ENCODE data around the gene HAND2.

Gene HAND2

DNA sequence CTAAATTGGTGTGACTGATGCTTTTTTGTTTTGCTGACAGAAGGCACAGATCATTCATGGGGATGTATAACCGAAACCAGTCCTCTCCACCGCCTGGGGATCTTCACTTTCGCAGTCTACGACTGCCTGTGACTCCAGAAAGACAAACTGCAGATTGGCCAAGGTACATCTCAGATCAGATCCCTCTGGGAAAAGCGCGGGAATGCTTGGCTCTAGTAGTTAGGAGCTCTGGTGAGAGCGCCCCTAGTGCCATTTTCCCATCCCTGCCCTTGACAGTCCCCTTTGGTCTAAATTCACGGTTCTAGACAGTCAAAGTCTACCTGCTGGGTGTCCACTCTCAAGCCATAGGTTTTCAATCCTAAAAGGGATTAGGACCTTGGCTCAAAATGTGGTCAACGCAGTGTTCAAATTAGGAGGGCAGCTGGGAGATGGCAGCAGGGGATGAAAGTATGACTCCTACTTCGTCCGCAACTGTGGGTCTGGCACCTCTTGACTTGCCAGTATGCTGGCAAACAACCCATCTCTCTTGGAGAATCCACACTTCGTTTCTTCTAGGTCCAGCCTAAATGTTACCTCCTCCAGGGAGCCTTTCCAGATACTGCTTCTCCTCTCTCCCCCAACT, 6.9 kb upstream of the HAND2 start:
- DNase-seq (ENCODE audit: low read depth in 2 of 2), result no peak

DNA sequence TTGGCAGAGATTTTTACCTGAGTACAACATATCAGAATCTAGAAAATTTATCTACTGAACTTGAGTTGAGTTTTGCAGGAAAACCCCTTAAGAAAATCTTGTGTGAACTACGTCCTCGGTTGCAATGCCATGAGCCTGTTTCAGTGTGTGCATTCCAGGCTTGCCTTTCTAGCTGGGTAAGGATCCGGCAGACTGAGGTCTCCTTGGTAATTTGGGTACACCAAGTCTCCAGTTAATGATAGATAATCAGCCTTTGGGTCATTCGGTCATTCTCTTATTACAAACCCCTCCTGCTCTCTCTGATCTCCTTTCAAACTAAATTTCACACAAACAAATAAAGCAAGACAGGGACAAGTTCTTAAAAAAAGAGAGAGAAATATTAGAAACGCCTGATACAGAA, 5.9 kb upstream of the HAND2 start:
- no peak for DNase-seq (ENCODE audit: low read depth in 2 of 2)

DNA sequence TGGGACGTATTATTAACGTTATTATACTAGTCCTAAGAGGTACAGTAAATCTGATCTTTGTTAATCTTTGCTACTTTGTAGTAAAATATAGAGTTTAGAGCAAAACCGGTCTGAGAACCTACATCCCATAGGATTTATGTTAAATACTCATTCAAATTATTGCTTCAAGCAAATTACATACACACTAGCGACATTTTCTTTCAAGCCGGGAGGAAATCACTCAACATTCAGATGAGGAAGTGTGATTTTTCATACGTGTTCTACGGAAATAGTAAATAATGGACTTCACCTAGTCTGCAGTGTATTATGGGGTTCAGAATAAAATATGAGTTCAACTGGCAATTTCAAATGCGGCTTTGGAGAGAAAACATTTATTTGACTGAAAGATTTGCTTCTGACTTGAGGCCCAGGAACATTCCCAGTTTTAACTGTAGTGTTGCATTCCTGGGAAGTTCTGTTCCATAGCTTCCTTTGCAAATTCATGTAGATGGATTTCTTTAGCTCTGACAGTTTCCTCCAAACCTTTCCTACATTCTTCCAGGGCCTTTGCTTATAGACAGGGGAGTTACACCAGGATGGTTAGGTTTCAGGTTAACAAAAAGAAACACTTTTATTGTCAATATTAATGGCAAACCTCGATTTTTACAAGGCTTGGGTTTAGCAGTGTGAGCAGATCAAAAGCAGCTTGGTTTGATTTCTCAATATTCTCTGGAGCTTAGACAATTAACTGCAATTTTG, 5.3 kb upstream of the HAND2 start:
- no peak for DNase-seq (ENCODE audit: low read depth in 2 of 2)

DNA sequence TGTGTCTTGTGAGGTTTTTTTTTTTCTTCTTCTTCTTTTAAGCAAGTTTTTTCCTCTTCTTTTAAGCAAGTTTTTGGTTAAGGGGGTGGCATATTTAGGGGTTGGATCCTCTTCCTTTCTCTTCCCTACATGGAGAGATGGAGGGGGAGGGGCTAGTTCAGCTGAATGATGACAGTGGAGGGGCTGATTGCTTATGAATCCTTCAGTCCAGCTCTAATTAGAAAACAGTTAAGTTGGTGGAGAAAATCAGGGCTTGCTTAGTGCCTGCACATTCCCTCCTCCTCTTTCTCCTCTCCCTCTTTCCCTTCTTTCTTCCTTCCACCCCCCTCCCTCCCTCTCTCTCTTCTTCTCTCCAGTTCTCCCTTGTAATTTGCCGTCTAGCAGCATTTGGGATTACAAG, 4.4 kb upstream of the HAND2 start:
- no peak for DNase-seq (ENCODE audit: low read depth in 2 of 2)

DNA sequence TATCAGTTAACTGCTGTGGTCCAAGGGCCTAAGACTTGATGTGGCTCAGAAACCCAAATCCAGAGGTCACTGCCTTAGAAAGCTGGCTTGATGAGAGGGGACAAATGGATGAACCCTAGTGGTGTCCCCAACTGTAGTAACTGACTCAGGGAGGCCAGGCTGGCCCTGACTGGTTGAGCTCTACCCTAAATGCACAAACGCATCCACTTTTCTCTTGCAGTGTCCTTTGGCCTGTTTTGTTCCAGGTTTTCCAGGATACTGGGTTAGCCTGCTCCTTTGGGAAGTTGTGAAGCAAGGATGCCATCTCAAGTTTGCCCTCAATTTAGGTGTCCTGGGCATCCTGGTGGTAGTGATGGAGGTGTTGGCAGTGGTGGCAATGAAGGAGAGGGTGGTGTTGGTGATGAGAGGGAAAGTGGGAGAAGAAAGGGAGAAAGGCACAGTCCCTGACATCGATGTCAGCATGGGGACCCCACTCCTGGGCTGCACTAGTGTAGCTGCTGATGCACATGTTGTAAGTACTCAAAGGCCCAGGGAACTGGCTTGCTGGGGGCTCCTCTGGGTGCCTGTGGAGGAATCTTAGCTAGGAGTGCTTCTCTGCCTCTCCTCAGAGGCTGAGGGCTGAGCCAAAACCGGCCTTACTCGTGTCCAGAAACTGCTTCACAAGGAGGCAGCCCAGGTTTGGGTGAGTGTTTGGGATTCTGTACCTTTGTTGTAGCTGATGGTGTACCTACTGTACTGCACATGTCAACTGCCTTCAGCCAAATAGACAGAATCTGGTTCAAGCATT, 2.9 kb upstream of the HAND2 start:
- DNase-seq (ENCODE audit: low read depth in 2 of 2), result no peak

DNA sequence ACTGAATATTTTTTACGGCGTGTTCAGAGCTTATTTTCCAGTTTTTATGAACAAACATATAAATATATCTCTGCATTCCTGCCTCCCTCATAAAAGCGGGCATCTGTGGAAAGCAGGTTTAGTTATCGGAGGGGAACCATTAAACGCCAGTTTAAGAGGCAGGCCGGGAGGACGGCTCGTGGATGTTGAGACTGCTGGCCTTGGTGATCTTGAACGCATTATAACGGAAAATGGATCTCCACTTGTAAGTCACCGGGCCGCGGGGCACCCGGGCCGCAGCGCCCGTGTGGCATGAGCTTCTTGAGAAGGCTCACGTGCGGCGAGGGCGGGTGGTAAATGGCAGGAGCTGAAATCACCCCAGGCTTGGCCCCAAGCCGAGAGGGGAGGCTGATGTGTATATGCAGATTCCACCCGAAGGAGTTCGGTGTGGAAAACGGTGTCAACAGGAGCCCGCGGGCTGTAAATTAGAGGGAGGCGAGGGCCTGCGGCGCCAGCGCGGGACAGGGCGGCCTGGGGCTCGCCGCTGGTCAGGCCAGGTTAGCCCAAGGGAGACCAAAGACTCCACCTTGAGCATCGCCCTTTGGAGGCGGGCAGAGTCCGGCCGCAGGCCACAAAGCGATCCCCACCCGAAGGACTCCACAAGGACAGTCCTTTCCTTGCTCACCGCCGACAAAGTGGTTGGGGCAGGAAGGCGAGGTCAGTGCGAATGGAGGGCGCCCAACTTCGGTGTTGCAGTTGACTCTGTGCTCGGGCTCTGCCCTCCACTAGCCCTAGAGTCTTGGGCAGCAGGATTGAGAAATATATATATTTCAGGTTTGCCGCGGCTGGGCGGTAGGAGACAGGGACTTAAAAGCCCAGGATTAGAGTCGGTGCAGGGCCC, 1.3 kb upstream of the HAND2 start:
- DNase-seq (ENCODE audit: low read depth in 2 of 2), result no peak

DNA sequence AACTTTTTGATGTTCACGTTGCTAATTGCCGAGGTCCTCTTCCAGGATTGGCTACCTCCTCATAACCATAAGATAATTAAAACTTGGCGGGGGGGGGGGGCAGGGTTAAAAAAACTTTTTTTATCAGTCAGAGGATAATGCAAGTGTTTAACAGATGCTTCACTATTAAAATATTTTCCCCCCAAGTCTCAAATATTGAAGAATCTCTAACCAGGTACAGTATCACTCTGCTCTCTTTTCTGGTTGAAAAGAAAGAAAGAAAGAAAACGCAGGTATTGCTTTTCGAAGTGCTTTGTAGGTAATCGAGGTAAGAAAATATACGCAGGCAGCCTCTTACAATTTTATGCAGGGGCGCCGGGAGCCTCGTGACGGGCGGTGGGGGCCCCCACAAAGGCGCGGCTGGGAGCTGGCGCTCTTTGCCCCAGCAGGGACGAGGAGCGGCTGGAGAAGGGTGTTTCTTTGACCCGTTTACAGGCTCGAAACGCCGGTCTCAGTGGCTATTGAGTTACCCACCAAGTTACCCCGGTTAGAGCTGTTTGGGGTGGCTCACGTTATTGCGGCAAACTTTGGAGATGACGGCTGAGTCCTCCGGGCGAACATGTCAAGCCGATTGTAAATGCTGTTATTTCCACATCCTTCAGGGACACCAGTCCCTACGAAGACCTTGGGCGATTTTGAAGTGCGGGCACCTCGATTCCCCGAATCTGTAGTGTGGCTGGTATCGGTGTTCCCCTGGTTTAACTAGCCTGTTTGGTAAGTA, 477 bp upstream of the HAND2 start:
- no peak for DNase-seq (ENCODE audit: low read depth in 2 of 2)

DNA sequence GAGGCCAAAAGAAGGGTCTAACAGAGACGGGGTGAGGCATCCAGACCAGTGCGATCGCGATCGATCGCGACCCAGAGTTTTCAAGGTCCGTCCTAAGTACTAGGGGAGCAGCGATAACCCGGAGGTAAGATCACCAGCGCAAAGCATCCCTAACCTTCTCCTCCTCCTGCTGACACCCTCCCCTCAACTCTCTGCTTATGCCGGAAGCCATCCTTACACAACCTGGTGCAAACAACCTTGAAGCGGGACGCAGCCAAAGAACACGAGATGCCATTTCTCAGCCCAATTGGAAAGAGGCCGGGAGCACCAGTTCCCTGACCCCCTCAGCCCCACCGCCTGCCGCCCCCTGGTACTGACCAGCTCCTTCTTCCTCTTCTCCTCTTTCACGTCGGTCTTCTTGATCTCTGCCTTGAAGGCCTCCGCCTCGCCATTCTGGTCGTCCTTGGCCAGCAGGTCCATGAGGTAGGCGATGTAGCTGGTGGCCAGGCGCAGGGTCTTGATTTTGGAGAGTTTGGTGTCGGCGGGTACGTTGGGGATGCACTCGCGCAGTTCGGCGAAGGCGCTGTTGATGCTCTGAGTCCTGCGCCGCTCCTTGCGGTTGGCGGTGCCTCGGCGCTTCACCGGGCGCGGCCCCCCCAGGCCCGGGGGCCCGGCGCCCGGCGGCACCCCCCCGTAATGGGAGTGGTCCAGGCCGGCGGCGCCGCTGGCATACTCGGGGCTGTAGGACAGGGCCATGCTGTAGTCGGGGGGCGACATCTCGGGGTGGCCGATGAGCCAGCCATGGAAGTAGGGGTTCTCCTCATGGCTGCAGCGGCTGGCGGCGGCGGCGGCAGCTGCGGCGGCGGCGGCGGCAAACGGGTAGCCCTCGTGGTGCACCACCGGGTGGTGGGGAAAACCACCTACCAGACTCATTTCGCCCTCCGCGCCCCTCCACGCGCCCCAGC, 1.4 kb downstream of the HAND2 start:
- no peak for DNase-seq (ENCODE audit: low read depth in 2 of 2)

DNA sequence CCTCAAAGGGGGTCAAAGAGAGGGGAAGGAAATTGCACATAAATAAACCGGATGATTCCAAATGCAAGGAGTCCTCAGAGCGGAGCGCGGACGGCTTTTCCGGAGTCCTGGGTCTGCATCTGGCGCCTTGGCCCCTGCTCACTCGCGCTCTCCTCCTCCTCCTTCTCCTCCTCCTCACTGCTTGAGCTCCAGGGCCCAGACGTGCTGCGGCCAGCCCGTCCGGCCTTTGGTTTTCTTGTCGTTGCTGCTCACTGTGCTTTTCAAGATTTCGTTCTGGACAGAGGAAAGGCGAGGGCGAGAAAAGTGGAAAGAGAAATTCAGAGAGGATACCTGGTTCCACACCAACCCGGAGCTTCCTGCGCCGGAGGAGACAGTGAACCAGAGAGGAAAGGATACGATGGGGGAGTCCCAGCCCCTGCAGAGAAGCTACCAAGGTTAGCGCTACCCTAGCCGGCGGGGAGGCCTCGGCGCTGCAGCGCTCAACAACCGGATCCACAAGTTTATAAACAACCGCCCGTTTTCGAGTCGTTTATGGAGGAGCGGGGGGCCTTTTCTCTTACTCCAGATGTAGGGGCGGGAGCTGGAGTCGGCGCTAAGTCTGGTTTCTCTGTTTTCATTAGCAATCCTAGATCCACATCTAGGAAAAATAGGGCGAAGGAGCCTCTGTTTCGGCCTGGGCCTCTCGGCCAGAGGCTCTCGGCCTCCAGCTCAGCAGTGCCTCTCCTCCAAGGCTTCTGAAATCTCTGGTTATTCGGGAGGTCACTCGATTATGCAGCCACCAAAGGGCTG, 2.7 kb downstream of the HAND2 start:
- no peak for DNase-seq (ENCODE audit: low read depth in 2 of 2)

DNA sequence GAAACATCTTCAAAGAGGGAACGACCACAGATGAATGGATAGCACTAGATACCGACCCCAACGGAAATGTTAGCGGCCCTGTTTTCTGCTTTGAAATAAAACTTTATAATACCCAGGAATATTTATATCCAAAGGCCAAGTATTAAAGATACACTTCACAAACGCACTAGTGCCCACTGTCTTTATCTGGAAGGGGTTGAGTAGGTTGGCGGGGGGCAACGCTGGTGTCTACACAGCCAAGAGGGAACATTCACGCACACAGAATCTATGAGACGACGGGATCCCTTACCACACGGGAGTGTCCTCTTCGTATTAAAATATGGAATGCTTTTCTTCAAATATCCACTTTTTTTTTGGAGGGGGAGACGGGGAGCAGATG, 3.3 kb downstream of the HAND2 start:
- no peak for DNase-seq (ENCODE audit: low read depth in 2 of 2)

DNA sequence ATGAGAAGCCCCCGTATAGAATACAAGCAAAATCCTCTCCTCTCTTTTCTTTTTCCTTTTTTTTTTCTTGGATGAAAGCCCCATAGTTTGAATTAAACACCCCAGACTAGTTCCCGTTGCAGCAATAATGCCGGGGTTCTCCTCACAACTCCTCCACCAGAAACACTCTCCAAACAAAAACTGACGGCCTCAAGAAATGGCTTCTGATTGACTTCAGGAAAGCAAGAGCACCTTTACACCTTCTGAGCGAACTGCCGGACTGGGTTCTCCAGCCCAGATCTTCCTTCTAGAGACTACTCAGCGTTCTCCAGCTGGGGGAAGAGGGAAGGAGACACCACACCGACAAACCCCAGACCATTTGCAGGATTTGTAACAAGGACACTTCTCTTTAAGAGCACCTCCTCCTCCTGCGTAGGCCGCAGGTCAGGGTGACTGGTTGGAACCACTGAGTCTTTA, 4.0 kb downstream of the HAND2 start:
- no peak for DNase-seq (ENCODE audit: low read depth in 2 of 2)

DNA sequence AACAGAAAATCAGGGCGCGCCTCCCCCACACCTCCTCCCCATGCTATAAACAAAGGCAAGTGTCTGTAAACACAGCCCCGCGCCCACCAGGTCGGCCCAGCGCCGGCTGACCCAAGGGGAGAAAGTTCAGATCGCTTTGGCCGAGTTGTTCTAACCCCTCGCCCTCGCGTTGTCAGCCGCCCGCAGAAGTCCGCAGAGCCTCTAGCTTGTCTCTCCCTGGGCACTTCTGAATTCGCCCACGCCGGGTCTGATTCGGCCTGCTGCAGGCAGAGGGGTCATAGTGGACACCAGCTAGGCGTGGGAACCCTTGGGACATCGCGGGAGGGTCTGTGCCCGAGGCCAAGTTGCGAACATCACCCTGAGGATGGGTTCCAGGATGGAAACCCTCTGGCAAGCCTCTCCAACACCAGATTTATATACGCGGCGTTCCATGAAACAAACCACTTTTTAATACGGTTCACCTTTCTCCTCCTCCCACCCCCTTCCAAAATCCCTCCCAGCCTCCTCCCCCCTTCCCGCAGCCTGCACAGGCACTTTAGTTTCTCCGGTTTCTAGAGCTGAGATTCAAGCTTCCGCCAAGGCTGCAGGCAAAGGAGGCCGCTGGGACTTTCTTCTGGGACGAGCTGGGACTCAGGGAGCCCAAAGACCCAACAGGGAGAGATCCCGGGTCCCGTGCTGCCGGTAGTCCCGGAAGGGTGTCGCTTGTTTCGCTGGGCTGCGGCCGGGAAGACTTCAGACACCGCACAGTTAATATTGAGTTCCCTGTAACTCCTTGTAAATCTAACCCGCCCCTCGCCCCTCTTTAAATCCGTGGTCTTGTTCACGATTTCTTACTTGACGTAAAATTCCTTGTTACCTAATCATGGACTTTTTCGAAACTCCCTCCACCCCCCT, 4.7 kb downstream of the HAND2 start:
- no peak for DNase-seq (ENCODE audit: low read depth in 2 of 2)

DNA sequence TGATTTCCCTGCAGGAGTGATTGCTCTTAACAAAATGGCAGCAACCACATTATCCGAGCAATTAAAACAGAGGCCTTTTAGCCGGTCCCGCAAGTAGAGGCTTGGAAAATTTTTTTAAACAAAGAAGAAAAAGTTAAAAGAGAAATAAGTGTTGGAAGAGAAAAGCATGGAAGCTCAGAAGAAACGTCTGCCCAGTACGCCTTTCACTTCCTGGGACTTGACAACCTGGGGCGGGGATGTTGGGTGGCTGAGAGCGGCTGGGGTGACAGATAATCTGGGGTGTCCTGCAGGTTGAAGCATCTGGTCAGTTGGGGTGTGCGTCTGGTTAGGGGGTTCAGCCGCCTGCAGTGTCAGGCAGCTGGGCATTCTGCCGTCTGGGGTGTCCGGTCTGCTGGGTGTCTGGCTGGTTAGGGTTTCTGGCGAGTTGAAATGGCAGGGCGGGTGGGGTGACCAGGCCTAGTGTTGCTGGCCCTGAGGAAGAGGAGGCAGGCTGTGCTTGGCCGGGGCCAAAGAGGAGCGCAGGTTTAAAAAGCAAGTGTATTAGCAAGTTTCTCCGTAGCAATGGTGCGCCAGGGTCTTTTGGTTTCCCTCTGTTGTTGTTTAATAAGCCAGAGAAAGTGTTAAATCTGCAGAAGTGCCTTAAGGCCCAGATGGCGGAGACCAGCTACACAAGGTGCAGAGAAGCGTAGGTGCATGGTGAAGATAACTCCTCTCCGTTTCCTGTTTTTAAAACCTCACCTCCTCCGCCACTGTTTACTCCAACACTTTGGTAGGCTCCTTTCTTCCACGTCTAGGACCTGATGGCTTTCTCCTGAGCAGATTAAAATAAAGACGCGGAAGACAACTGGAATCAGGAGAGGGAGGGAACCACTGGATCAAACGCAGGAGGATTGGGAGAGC, 5.6 kb downstream of the HAND2 start:
- no peak for DNase-seq (ENCODE audit: low read depth in 2 of 2)

DNA sequence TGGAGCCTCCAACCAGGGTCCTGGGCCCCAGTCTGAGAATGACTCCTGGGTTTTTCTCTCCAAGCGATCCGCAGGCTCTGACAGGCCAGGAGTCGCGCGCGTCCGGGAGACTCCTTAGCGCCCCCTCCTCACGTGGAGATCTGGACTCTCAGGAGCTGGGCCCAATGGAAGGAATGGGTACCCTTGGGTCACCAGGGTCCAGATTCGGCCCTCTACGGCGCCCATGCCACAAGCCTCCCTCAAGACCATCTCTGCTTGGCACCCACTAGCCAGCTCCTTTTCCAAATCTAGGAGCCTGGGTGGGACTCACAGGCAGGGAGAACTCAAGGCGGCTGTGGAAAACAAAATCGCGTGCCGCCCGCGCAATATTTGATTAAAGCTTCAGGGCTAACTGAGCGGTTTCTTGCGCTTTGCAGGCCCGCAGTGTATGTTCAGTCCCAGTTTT, 7.1 kb downstream of the HAND2 start:
- DNase-seq (ENCODE audit: low read depth in 2 of 2), result no peak

DNA sequence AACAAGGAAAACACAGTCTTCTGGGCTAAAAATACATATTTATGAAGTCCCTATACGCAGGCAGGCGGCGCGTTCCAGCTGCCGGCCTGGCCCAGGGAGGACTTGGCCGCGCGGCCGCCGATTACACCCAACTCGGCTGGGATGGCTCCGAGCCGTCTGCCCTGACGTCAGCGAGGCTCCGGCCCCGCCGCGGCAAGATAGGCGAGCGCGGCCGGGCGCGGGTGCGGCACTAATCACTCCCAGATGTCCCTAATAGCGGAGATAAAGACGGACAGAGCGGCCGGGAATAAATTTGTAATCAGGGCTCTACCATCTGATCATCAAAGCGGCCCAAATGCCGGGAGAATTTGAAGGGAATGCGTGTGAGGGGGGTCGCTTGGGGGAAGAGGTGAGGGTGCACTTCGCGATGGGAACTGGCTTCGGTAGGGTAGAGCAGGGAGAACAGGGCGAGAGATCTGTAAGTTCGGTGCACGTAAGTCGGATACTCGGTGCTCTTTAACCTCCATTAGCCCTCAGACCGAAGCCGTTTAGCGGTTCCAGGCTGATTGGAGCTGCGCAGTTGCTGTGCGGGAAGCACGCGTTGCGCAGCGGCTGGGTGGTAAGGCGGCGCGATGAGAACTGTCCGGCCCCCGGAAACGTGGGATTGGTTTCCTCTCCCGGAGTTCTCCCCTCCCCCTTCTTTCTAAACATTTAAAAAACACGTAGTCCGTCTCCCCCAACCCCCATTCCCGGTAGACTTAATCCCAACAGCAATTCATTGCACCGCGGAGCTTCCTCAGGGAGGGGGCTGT, 7.7 kb downstream of the HAND2 start:
- no peak for DNase-seq (ENCODE audit: low read depth in 2 of 2)

DNA sequence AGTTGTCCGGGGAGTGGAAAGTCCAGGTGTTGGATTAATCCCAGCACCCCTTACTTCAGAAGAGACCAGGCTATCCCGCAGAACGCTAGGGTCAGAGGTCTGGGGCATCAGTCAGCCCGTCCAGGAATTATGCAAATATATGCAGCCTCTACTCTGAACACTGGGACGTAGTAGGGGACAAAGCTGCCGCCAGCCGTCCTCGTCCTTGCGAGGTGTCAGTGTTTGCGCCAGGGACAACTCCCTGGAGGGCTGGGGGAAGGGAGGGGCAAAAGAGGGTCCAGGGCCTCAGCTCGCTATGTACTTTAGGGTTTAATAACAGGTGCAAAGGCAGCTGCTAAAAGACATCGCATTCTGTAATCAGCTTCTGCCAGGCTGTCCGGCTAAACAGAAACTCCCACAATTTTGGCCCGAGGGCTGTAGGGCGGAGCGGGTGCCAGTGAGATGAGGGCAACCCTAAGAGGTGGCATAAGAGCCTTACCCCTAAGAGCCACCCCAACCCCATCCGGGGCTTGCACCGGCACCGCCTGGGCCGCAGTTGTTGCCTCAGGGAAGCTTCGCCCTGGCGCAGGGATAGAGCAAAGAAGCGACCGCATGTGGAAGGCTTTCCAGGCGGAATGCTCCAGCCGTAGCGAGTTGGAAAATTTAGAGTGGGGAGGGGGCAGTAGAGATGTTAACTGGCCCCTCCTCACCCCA, 8.4 kb downstream of the HAND2 start:
- no peak for DNase-seq (ENCODE audit: low read depth in 2 of 2)
